Neural progenitor cell (in vitro differentiated cells): ENCODE results near the gene RPL7A. TPM values are rescaled to one million over a fixed set of nuclear protein-coding genes. Genes with fewer than 3 reads are reported as not detected.
A peak's percentile ranks its signal among the peaks of the same experiment; 100 is the strongest.

Experiments
- DNase-seq: peaks from one replicate; pipeline ENCODE4 v3.0.0-alpha.2; 2016; ENCODE audit warnings: low spot score
- H2AFZ ChIP-seq: fragments of 200-600 bp; sonication (generic); replicated peaks from 2 replicates; pipeline ENCODE4 v1.6.1; 2016; ENCODE audit warnings: antibody characterized with exemption
- H3F3A ChIP-seq: fragments of 200-600 bp; sonication (generic); 2 replicates; pipeline ENCODE4 v1.6.1; 2016; ENCODE audit warnings: antibody characterized with exemption, low read depth
- H3K27ac ChIP-seq: fragments of 200-600 bp; sonication (generic); 2 replicates; pipeline ENCODE4 v1.5.1; 2016; ENCODE audit warnings: mild to moderate bottlenecking
- H3K27me3 ChIP-seq: fragments of 200-600 bp; sonication (generic); 2 replicates; pipeline ENCODE4 v1.6.1; 2016; ENCODE audit warnings: mild to moderate bottlenecking, moderate library complexity
- H3K36me3 ChIP-seq: fragments of 200-600 bp; sonication (generic); 2 replicates; pipeline ENCODE4 v1.5.1; 2016
- H3K4me1 ChIP-seq: fragments of 200-600 bp; sonication (generic); 2 replicates; pipeline ENCODE4 v1.6.1; 2016; ENCODE audit warnings: mixed run types
- H3K4me2 ChIP-seq: fragments of 200-600 bp; sonication (generic); 2 replicates; pipeline ENCODE4 v1.6.1; 2016
- H3K4me3 ChIP-seq: fragments of 200-600 bp; sonication (generic); 2 replicates; pipeline ENCODE4 v1.5.1; 2016
- H3K79me2 ChIP-seq: fragments of 200-600 bp; sonication (generic); 2 replicates; pipeline ENCODE4 v1.6.1; 2016; ENCODE audit warnings: low read depth
- H3K9ac ChIP-seq: fragments of 200-600 bp; sonication (generic); 2 replicates; pipeline ENCODE4 v1.6.1; 2016
- H3K9me3 ChIP-seq: fragments of 200-600 bp; sonication (generic); 2 replicates; pipeline ENCODE4 v1.5.1; 2016; ENCODE audit warnings: low read depth
- H4K20me1 ChIP-seq: fragments of 200-600 bp; sonication (generic); 2 replicates; pipeline ENCODE4 v1.6.1; 2016; ENCODE audit warnings: low read depth
- H3K27ac Mint-ChIP-seq: 3 replicates; pipeline ENCODE4 v1.8.0; 2021; ENCODE audit warnings: mixed read lengths
- H3K27me3 Mint-ChIP-seq: 2 replicates; pipeline ENCODE4 v1.8.0; 2022; ENCODE audit warnings: low read depth, mild to moderate bottlenecking, inconsistent platforms, moderate library complexity, mixed read lengths; ENCODE audit not compliant: insufficient read depth
- H3K36me3 Mint-ChIP-seq: 3 replicates; pipeline ENCODE4 v1.8.0; 2021; ENCODE audit warnings: mixed read lengths
- H3K4me1 Mint-ChIP-seq: 3 replicates; pipeline ENCODE4 v1.8.0; 2021; ENCODE audit warnings: mixed read lengths
- H3K4me3 Mint-ChIP-seq: 3 replicates; pipeline ENCODE4 v1.8.0; 2021; ENCODE audit warnings: mild to moderate bottlenecking, moderate library complexity, mixed read lengths
- H3K9me3 Mint-ChIP-seq: 3 replicates; pipeline ENCODE4 v1.8.0; 2020; ENCODE audit warnings: mixed read lengths
- EZH2 ChIP-seq: fragments of 200-600 bp; sonication (generic); IDR thresholded peaks from 2 replicates; pipeline ENCODE4 v1.6.1; 2017; ENCODE audit warnings: antibody characterized with exemption, mild to moderate bottlenecking, moderate library complexity
- EZH2phosphoT487 ChIP-seq: fragments of 200-600 bp; sonication (generic); IDR thresholded peaks from 2 replicates; pipeline ENCODE4 v1.6.1; 2017; ENCODE audit warnings: antibody characterized with exemption
- total RNA-seq: library from RNA; depleted of rRNA; stranded (reverse); fragments of >200 nt; gene quantifications from 2 replicates; pipeline ENCODE4 v1.2.3, GENCODE V29; 2015; ENCODE audit warnings: low replicate concordance
- TF ChIP-seq, protein P1 (sequence below): fragments of 200-600 bp; sonication (generic); IDR thresholded peaks from 2 replicates; pipeline ENCODE4 v1.5.1; 2017; ENCODE audit warnings: antibody characterized with exemption, mild to moderate bottlenecking

Gene RPL7A
- total RNA-seq, 1 donor from 2014 or later, result 3,449 TPM

DNA sequence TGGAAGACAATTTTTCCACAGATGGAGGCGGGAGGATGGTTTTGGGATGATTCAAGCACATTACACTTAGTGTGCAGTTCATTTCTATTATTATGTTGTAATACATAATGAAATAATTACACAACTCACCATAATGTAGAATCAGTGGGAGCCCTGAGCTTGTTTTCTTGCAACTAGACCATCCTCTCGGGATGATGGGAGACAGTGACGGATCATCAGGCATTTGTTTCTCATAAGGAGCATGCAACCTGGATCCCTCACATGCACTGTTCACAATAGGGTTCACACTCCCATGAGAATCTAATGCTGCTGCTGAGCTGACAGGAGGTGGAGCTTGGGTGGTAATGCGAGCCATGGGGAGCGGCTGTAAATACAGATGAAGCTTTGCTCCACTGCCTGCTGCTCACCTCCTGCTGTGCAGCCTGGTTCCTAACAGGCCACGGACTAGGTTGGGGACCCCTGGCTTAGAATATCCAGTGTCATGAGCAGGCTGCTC lies 29.8 kb downstream of the RPL7A start:
- H3K4me1 Mint-ChIP-seq, result peaks cover 13% of the 10 kb centered on the region
- Histone ChIP-seq H2AFZ (no peak overlapping the region), H3K36me3 (no peaks in the 10 kb centered on the region), H3K4me2 (no peak overlapping the region), H4K20me1 (peaks cover 29% of the 10 kb centered on the region), H3K4me3 (no peak overlapping the region), H3K27ac (no peak overlapping the region), H3K9me3 (no peaks in the 10 kb centered on the region), H3K4me1 (peaks cover 4% of the 10 kb centered on the region), H3K9ac (no peak overlapping the region), H3K27me3 (peaks cover 13% of the 10 kb centered on the region), H3K79me2 (peaks cover 31% of the 10 kb centered on the region), H3F3A (no peaks in the 10 kb centered on the region)
- no peaks in the 10 kb centered on the region for H3K9me3 Mint-ChIP-seq
- TF ChIP-seq, protein P1, sequence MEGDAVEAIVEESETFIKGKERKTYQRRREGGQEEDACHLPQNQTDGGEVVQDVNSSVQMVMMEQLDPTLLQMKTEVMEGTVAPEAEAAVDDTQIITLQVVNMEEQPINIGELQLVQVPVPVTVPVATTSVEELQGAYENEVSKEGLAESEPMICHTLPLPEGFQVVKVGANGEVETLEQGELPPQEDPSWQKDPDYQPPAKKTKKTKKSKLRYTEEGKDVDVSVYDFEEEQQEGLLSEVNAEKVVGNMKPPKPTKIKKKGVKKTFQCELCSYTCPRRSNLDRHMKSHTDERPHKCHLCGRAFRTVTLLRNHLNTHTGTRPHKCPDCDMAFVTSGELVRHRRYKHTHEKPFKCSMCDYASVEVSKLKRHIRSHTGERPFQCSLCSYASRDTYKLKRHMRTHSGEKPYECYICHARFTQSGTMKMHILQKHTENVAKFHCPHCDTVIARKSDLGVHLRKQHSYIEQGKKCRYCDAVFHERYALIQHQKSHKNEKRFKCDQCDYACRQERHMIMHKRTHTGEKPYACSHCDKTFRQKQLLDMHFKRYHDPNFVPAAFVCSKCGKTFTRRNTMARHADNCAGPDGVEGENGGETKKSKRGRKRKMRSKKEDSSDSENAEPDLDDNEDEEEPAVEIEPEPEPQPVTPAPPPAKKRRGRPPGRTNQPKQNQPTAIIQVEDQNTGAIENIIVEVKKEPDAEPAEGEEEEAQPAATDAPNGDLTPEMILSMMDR, result no peak
- TF ChIP-seq EZH2phosphoT487 (no peak), EZH2 (no peak)
- DNase-seq, result no peak
- H3K36me3 Mint-ChIP-seq, result peaks cover 7% of the 10 kb centered on the region
- peaks cover 4% of the 10 kb centered on the region for H3K27me3 Mint-ChIP-seq
- H3K4me3 Mint-ChIP-seq, result peak overlapping the region; percentile 83
- H3K27ac Mint-ChIP-seq, result no peak overlapping the region

DNA sequence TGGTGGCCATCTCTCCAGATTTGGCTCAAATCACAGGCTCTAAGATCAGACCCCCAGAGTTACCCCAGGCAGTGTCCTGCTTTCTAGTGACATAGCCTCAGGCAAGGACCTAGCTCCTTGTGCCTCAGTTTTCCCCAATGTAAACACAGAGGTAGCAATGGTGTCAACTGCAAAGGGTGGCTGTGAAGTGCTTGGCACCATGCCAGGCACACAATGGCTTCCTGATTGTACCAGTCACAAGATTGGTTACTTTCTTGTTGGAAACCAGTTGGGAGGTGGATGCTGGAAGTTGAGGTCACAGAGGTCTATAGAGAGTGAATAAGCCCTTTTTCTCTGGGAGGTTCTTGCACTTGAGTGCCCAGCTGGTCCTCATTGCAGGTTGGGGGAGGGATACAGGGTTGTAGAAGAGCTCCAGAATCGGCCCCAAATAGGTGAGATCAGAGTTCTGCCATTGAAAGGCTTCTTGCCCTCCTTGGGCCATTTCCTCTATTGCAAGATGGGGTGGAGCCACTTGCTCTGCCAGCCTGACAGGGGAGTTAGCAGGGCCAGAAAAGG lies 30.5 kb downstream of the RPL7A start:
- H4K20me1 ChIP-seq, result peaks cover 22% of the 10 kb centered on the region
- Mint-ChIP-seq H3K4me3 (peak overlapping the region; percentile 33), H3K4me1 (peaks cover 13% of the 10 kb centered on the region), H3K27me3 (peaks cover 4% of the 10 kb centered on the region), H3K9me3 (no peaks in the 10 kb centered on the region), H3K27ac (peak overlapping the region; percentile 24), H3K36me3 (peaks cover 7% of the 10 kb centered on the region)
- H2AFZ ChIP-seq, result no peak overlapping the region
- peaks cover 4% of the 10 kb centered on the region for H3K4me1 ChIP-seq
- peaks cover 23% of the 10 kb centered on the region for H3K79me2 ChIP-seq
- no peak overlapping the region for H3K4me2 ChIP-seq
- DNase-seq, result no peak
- H3K9ac ChIP-seq, result no peak overlapping the region
- TF ChIP-seq EZH2, result no peak
- TF ChIP-seq, protein P1, result no peak
- no peaks in the 10 kb centered on the region for H3K36me3 ChIP-seq
- no peak overlapping the region for H3K27ac ChIP-seq
- H3K27me3 ChIP-seq, result peaks cover 13% of the 10 kb centered on the region
- no peaks in the 10 kb centered on the region for H3K9me3 ChIP-seq
- H3K4me3 ChIP-seq, result no peak overlapping the region
- H3F3A ChIP-seq, result no peaks in the 10 kb centered on the region

DNA sequence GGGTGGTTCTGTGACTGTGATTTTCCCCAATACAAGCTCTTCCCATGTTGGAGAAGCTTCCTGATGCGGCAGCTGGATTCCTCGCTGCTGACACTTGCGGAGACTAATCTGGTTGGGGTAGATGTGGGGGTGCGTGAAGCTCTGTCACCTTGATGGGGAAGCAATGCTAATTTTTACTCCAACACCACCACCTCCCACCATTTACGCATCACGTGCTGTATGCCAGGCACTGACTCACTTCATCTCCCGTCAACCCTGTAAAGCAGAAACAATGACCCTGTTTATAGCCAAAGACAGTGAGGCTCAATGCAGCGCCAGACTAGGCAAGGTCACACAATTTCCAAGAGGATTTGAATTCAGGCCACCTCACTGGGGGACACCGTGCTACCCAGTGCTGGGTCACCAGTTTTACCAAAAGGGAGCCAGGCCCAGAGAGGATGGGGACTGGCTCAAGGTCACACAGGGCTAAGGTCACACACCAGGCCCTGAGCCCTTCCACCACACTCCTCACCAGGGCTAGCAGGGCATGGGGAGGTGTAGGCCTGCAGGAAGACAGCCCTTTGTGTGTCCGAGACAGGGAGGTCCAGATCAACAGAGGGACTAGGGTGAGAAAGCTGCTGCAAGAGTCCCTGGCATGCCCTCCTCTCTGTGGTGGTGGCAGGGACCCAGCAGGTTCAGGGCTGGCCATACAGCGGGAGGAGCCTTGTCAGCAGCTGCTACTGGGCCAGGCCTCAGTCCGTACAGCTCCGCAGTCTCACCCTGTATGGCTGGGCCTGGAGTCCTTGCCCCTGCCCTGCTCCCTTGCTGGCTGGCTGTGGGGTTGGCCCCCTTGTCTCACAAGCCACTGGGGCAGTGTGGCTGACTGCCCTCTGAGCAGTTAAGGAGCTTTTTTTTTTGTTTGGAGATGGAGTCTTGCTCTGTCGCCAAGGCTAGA lies 31.4 kb downstream of the RPL7A start:
- Histone ChIP-seq H3K4me2 (no peak overlapping the region), H3K36me3 (no peaks in the 10 kb centered on the region), H2AFZ (no peak overlapping the region), H3K4me1 (peaks cover 4% of the 10 kb centered on the region), H4K20me1 (peaks cover 13% of the 10 kb centered on the region), H3K9ac (no peak overlapping the region), H3K79me2 (peaks cover 14% of the 10 kb centered on the region), H3K27ac (no peak overlapping the region), H3K9me3 (no peaks in the 10 kb centered on the region), H3K4me3 (no peak overlapping the region), H3F3A (no peaks in the 10 kb centered on the region), H3K27me3 (peaks cover 13% of the 10 kb centered on the region)
- Mint-ChIP-seq H3K27ac (peak overlapping the region; percentile 48), H3K4me1 (peaks cover 13% of the 10 kb centered on the region), H3K27me3 (peaks cover 4% of the 10 kb centered on the region), H3K9me3 (no peaks in the 10 kb centered on the region), H3K4me3 (peak overlapping the region; percentile 11), H3K36me3 (peaks cover 7% of the 10 kb centered on the region)
- DNase-seq, result no peak
- no peak for TF ChIP-seq EZH2
- no peak for TF ChIP-seq EZH2phosphoT487
- TF ChIP-seq, protein P1, result no peak
